Neural progenitor cell (in vitro differentiated cells): ENCODE results near the gene CACNA1E. TPM values are rescaled to one million over a fixed set of nuclear protein-coding genes. Genes with fewer than 3 reads are reported as not detected.

Source experiments
- DNase-seq: peaks from one replicate; pipeline ENCODE4 v3.0.0-alpha.2; 2016; ENCODE audit warnings: low spot score
- H2AFZ ChIP-seq: fragments of 200-600 bp; sonication (generic); replicated peaks from 2 replicates; pipeline ENCODE4 v1.6.1; 2016; ENCODE audit warnings: antibody characterized with exemption
- H3F3A ChIP-seq: fragments of 200-600 bp; sonication (generic); 2 replicates; pipeline ENCODE4 v1.6.1; 2016; ENCODE audit warnings: antibody characterized with exemption, low read depth
- H3K27ac ChIP-seq: fragments of 200-600 bp; sonication (generic); 2 replicates; pipeline ENCODE4 v1.5.1; 2016; ENCODE audit warnings: mild to moderate bottlenecking
- H3K27me3 ChIP-seq: fragments of 200-600 bp; sonication (generic); 2 replicates; pipeline ENCODE4 v1.6.1; 2016; ENCODE audit warnings: mild to moderate bottlenecking, moderate library complexity
- H3K36me3 ChIP-seq: fragments of 200-600 bp; sonication (generic); 2 replicates; pipeline ENCODE4 v1.5.1; 2016
- H3K4me1 ChIP-seq: fragments of 200-600 bp; sonication (generic); 2 replicates; pipeline ENCODE4 v1.6.1; 2016; ENCODE audit warnings: mixed run types
- H3K4me2 ChIP-seq: fragments of 200-600 bp; sonication (generic); 2 replicates; pipeline ENCODE4 v1.6.1; 2016
- H3K4me3 ChIP-seq: fragments of 200-600 bp; sonication (generic); 2 replicates; pipeline ENCODE4 v1.5.1; 2016
- H3K79me2 ChIP-seq: fragments of 200-600 bp; sonication (generic); 2 replicates; pipeline ENCODE4 v1.6.1; 2016; ENCODE audit warnings: low read depth
- H3K9ac ChIP-seq: fragments of 200-600 bp; sonication (generic); 2 replicates; pipeline ENCODE4 v1.6.1; 2016
- H3K9me3 ChIP-seq: fragments of 200-600 bp; sonication (generic); 2 replicates; pipeline ENCODE4 v1.5.1; 2016; ENCODE audit warnings: low read depth
- H4K20me1 ChIP-seq: fragments of 200-600 bp; sonication (generic); 2 replicates; pipeline ENCODE4 v1.6.1; 2016; ENCODE audit warnings: low read depth
- H3K27ac Mint-ChIP-seq: 3 replicates; pipeline ENCODE4 v1.8.0; 2021; ENCODE audit warnings: mixed read lengths
- H3K27me3 Mint-ChIP-seq: 2 replicates; pipeline ENCODE4 v1.8.0; 2022; ENCODE audit warnings: low read depth, mild to moderate bottlenecking, inconsistent platforms, moderate library complexity, mixed read lengths; ENCODE audit not compliant: insufficient read depth
- H3K36me3 Mint-ChIP-seq: 3 replicates; pipeline ENCODE4 v1.8.0; 2021; ENCODE audit warnings: mixed read lengths
- H3K4me1 Mint-ChIP-seq: 3 replicates; pipeline ENCODE4 v1.8.0; 2021; ENCODE audit warnings: mixed read lengths
- H3K4me3 Mint-ChIP-seq: 3 replicates; pipeline ENCODE4 v1.8.0; 2021; ENCODE audit warnings: mild to moderate bottlenecking, moderate library complexity, mixed read lengths
- H3K9me3 Mint-ChIP-seq: 3 replicates; pipeline ENCODE4 v1.8.0; 2020; ENCODE audit warnings: mixed read lengths
- EZH2 ChIP-seq: fragments of 200-600 bp; sonication (generic); IDR thresholded peaks from 2 replicates; pipeline ENCODE4 v1.6.1; 2017; ENCODE audit warnings: antibody characterized with exemption, mild to moderate bottlenecking, moderate library complexity
- EZH2phosphoT487 ChIP-seq: fragments of 200-600 bp; sonication (generic); IDR thresholded peaks from 2 replicates; pipeline ENCODE4 v1.6.1; 2017; ENCODE audit warnings: antibody characterized with exemption
- total RNA-seq: library from RNA; depleted of rRNA; stranded (reverse); fragments of >200 nt; gene quantifications from 2 replicates; pipeline ENCODE4 v1.2.3, GENCODE V29; 2015; ENCODE audit warnings: low replicate concordance
- TF ChIP-seq, protein P1 (sequence below): fragments of 200-600 bp; sonication (generic); IDR thresholded peaks from 2 replicates; pipeline ENCODE4 v1.5.1; 2017; ENCODE audit warnings: antibody characterized with exemption, mild to moderate bottlenecking

CACNA1E gene
- total RNA-seq, 1 donor from 2014 or later = 2.1 TPM

DNA sequence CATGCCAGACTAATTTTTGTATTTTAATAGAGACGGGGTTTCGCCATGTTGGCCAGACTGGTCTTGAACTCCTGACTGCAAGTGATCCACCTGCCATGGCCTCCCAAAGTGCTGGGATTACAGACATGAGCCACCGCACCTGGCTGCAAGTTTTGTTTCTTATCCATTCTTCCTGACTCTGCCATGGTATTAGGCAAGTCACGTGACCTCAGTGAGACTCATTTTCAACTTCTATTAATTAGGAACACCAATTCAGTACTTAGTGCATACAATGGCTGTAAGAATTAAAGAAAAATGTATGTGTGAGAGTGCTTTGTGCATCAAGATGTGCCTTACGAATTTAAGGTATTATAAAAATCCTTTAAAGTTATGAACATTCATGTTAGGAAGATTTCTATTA lies 111.2 kb downstream of the CACNA1E start:
- Histone ChIP-seq H3K27me3 (no peaks in the 10 kb centered on the region), H3K79me2 (no peaks in the 10 kb centered on the region), H3K9ac (no peak overlapping the region), H2AFZ (no peak overlapping the region), H3K36me3 (no peaks in the 10 kb centered on the region), H3K9me3 (no peaks in the 10 kb centered on the region), H3K4me1 (peaks cover 25% of the 10 kb centered on the region), H4K20me1 (no peaks in the 10 kb centered on the region), H3K27ac (no peak overlapping the region), H3F3A (peaks cover 4% of the 10 kb centered on the region), H3K4me2 (no peak overlapping the region), H3K4me3 (no peak overlapping the region)
- Mint-ChIP-seq H3K4me1 (peaks cover 20% of the 10 kb centered on the region), H3K9me3 (no peaks in the 10 kb centered on the region), H3K27me3 (peaks cover 3% of the 10 kb centered on the region), H3K36me3 (no peaks in the 10 kb centered on the region), H3K27ac (no peak overlapping the region), H3K4me3 (no peak overlapping the region)
- TF ChIP-seq, protein P1, sequence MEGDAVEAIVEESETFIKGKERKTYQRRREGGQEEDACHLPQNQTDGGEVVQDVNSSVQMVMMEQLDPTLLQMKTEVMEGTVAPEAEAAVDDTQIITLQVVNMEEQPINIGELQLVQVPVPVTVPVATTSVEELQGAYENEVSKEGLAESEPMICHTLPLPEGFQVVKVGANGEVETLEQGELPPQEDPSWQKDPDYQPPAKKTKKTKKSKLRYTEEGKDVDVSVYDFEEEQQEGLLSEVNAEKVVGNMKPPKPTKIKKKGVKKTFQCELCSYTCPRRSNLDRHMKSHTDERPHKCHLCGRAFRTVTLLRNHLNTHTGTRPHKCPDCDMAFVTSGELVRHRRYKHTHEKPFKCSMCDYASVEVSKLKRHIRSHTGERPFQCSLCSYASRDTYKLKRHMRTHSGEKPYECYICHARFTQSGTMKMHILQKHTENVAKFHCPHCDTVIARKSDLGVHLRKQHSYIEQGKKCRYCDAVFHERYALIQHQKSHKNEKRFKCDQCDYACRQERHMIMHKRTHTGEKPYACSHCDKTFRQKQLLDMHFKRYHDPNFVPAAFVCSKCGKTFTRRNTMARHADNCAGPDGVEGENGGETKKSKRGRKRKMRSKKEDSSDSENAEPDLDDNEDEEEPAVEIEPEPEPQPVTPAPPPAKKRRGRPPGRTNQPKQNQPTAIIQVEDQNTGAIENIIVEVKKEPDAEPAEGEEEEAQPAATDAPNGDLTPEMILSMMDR = no peak
- TF ChIP-seq EZH2phosphoT487 = no peak
- TF ChIP-seq EZH2 = no peak
- no peak for DNase-seq

GRCh38 chr1:181595234-181595633 lies 111.9 kb downstream of the CACNA1E start:
- TF ChIP-seq EZH2 (no peak), EZH2phosphoT487 (no peak)
- TF ChIP-seq, protein P1 = no peak

GRCh38 chr1:181601186-181601950 lies 118.1 kb downstream of the CACNA1E start:
- H3K27me3 Mint-ChIP-seq = peaks cover 2% of the 10 kb centered on the region
- TF ChIP-seq EZH2phosphoT487 (no peak), EZH2 (no peak)
- TF ChIP-seq, protein P1 = no peak
- no peak overlapping the region for H3K9ac ChIP-seq
- no peaks in the 10 kb centered on the region for H3K27me3 ChIP-seq
- no peaks in the 10 kb centered on the region for H3K4me1 Mint-ChIP-seq
- H3K36me3 Mint-ChIP-seq = no peaks in the 10 kb centered on the region
- no peaks in the 10 kb centered on the region for H4K20me1 ChIP-seq
- no peaks in the 10 kb centered on the region for H3K79me2 ChIP-seq
- H3K27ac Mint-ChIP-seq = no peak overlapping the region
- no peaks in the 10 kb centered on the region for H3K9me3 Mint-ChIP-seq
- H3K9me3 ChIP-seq = no peaks in the 10 kb centered on the region
- H3K27ac ChIP-seq = no peak overlapping the region
- H3K36me3 ChIP-seq = no peaks in the 10 kb centered on the region
- H2AFZ ChIP-seq = no peak overlapping the region
- no peak overlapping the region for H3K4me3 ChIP-seq
- H3K4me3 Mint-ChIP-seq = no peak overlapping the region
- H3K4me2 ChIP-seq = no peak overlapping the region
- DNase-seq = no peak
- H3F3A ChIP-seq = no peaks in the 10 kb centered on the region
- H3K4me1 ChIP-seq = peaks cover 10% of the 10 kb centered on the region

More at GRCh38 chr1:181595234-181595633, 111.9 kb downstream of the CACNA1E start:
- Histone ChIP-seq H2AFZ (no peak overlapping the region), H3K27ac (no peak overlapping the region), H3K4me2 (no peak overlapping the region), H3F3A (peaks cover 4% of the 10 kb centered on the region), H3K36me3 (no peaks in the 10 kb centered on the region), H3K27me3 (no peaks in the 10 kb centered on the region), H4K20me1 (no peaks in the 10 kb centered on the region), H3K9me3 (no peaks in the 10 kb centered on the region), H3K4me3 (no peak overlapping the region), H3K79me2 (no peaks in the 10 kb centered on the region), H3K9ac (no peak overlapping the region), H3K4me1 (peaks cover 21% of the 10 kb centered on the region)
- H3K27me3 Mint-ChIP-seq = peaks cover 3% of the 10 kb centered on the region
- DNase-seq = no peak
- H3K4me1 Mint-ChIP-seq = peaks cover 20% of the 10 kb centered on the region
- no peaks in the 10 kb centered on the region for H3K9me3 Mint-ChIP-seq
- no peaks in the 10 kb centered on the region for H3K36me3 Mint-ChIP-seq
- H3K4me3 Mint-ChIP-seq = no peak overlapping the region
- H3K27ac Mint-ChIP-seq = no peak overlapping the region
